Prostate gland (tissue), 2 donors: ENCODE measurements around the gene TNIP1. TPM values are rescaled to one million over a fixed set of nuclear protein-coding genes. Genes with fewer than 3 reads are reported as not detected.
A peak's percentile ranks its signal among the peaks of the same experiment; 100 is the strongest.

Experiments used
- DNase-seq: peaks from one replicate; pipeline ENCODE4 v3.0.0-alpha.2; 2019; ENCODE audit warnings: low spot score
- H3K27ac ChIP-seq, 2 donors: fragments of 200-600 bp; sonication (generic); 2 replicates each; pipeline ENCODE4 v1.5.1; 2017 to 2019
- H3K27me3 ChIP-seq: fragments of 200-600 bp; sonication (generic); replicated peaks from 2 replicates; pipeline ENCODE4 v1.5.1; 2019; ENCODE audit not compliant: insufficient read depth
- H3K36me3 ChIP-seq, 2 donors: fragments of 200-600 bp; sonication (generic); 1 replicate in 1 of 2; 2 replicates in 1 of 2; pipeline versions ENCODE4 v1.5.1 to v1.8.1; 2017 to 2019
- H3K4me1 ChIP-seq: fragments of 200-600 bp; sonication (generic); replicated peaks from 2 replicates; pipeline ENCODE4 v1.5.1; 2019
- H3K4me3 ChIP-seq, 2 donors: fragments of 200-600 bp; sonication (generic); 2 replicates each; pipeline ENCODE4 v1.5.1; 2017 to 2019
- H3K9me3 ChIP-seq: fragments of 200-600 bp; sonication (generic); 2 replicates; pipeline ENCODE4 v1.5.1; 2017
- POLR2A ChIP-seq: fragments of 450-650 bp; IDR thresholded peaks from one replicate; pipeline ENCODE4 v1.6.1; 2016; ENCODE audit warnings: antibody characterized with exemption, mild to moderate bottlenecking
- POLR2AphosphoS5 ChIP-seq: sonication (generic); formaldehyde crosslinking; IDR thresholded peaks from one replicate; pipeline ENCODE4 v1.6.1; 2017; ENCODE audit warnings: antibody characterized with exemption
- WGBS: methylation state at CpG from one replicate; pipeline ENCODE4 v1.1.5; 2018; 5-methylcytosine and 5-hydroxymethylcytosine counted together
- intact Hi-C: fragments of 100-400 bp; cut with DNase I; formaldehyde crosslinking; loops from one replicate; pipeline ENCODE4 v1.14.2; 2022
- total RNA-seq, 2 donors: library from RNA; depleted of rRNA; stranded (reverse); fragments of >200 nt; gene quantifications; one replicate each; pipeline ENCODE4 v1.1.0, GENCODE V29; 2016
- TF ChIP-seq, protein P1 (sequence below), 4 experiments: fragments of 200-600 bp in 2 of 4; fragments of 450-650 bp in 2 of 4; sonication (generic) in 2 of 4; IDR thresholded peaks; 1 replicate in 3 of 4; 2 replicates in 1 of 4; pipeline ENCODE4 v1.5.1; 2016 to 2019; ENCODE audit warnings: antibody characterized with exemption in 4 of 4, mild to moderate bottlenecking in 2 of 4, moderate library complexity in 2 of 4

Gene TNIP1
- total RNA-seq, 2 donors from 2014 or later = 61.9 to 81.6 TPM

DNA sequence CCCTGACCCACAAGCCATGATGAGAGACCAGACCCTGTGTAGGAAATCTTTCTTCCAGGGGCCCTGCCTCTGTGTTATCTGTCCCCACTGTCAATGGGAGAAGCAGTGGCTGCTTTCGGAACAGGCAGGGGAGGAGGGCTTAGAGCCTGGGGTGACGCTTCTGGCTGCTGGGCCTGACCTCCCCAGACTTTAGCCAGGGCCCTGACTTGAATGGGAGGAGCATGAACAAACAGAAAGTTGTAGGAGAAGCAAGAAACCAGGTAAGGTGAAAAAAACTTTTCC lies 72.7 kb downstream of the TNIP1 start:
- 65% methylated on average over 2 of the region's 2 CpGs for WGBS
- no peak for DNase-seq
- H3K4me3 ChIP-seq = no peak overlapping the region
- H3K27me3 ChIP-seq = no peaks in the 10 kb centered on the region
- H3K27ac ChIP-seq = no peak overlapping the region
- TF ChIP-seq, protein P1, sequence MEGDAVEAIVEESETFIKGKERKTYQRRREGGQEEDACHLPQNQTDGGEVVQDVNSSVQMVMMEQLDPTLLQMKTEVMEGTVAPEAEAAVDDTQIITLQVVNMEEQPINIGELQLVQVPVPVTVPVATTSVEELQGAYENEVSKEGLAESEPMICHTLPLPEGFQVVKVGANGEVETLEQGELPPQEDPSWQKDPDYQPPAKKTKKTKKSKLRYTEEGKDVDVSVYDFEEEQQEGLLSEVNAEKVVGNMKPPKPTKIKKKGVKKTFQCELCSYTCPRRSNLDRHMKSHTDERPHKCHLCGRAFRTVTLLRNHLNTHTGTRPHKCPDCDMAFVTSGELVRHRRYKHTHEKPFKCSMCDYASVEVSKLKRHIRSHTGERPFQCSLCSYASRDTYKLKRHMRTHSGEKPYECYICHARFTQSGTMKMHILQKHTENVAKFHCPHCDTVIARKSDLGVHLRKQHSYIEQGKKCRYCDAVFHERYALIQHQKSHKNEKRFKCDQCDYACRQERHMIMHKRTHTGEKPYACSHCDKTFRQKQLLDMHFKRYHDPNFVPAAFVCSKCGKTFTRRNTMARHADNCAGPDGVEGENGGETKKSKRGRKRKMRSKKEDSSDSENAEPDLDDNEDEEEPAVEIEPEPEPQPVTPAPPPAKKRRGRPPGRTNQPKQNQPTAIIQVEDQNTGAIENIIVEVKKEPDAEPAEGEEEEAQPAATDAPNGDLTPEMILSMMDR (IDR thresholded peaks at IDR 0.05) = no peak
- TF ChIP-seq POLR2A (no peak), POLR2AphosphoS5 (no peak)
- H3K9me3 ChIP-seq = no peaks in the 10 kb centered on the region
- H3K4me1 ChIP-seq = peaks cover 3% of the 10 kb centered on the region
- no peaks in the 10 kb centered on the region for H3K36me3 ChIP-seq
- intact Hi-C loops = loop anchor here (5.0 to 10.0 kb wide), 2 partner anchors 99 to 223 kb away; no protein-coding TSS in a partner anchor

DNA sequence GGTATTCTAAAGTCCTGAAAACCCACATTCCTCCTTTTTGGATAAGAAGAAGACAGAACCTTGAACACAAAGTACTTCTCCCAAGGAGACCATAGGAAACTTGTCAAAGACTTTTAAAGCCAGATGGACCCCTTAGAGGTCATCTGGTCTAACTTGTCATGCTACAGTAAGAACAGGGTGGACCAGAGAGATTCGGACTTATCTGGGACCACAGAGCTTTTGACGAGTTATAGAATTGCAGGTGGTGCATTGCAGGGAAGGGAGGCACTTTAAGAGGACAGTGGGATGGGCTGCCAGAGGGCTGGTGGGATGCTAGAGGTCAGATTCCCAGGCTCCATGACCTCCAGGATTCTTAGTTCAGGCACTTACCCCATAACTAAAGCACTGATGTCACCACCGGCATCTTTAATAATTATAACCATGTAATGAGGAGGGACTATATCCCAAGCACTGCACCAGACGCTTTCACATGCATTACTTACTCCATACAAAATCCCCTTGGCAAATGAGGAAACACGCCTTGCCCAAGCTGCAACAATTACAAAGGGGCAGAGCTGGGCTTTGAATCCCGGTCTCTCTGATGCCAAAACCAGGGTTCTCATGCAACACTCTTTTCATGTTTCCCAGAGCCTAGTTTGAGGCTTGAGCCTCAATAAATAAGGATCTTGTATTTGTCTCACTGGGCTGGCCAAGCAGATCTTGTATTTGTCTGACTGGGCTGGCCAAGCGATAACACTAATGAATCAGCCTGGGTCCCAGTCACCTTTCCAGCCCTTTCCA lies 73.2 kb downstream of the TNIP1 start:
- Histone ChIP-seq H3K4me1 (peaks cover 3% of the 10 kb centered on the region), H3K4me3 (no peak overlapping the region), H3K36me3 (no peaks in the 10 kb centered on the region), H3K9me3 (no peaks in the 10 kb centered on the region), H3K27ac (peak overlapping the region; percentile 53 to 70), H3K27me3 (no peaks in the 10 kb centered on the region)
- intact Hi-C loops = loop anchor here (2.0 to 10.0 kb wide), 3 partner anchors 15 to 223 kb away; no protein-coding TSS in a partner anchor
- DNase-seq = no peak
- TF ChIP-seq POLR2A (no peak), POLR2AphosphoS5 (no peak)
- TF ChIP-seq, protein P1 (IDR thresholded peaks at IDR 0.05) = no peak
- WGBS = 83% methylated on average over 7 of the region's 7 CpGs

DNA sequence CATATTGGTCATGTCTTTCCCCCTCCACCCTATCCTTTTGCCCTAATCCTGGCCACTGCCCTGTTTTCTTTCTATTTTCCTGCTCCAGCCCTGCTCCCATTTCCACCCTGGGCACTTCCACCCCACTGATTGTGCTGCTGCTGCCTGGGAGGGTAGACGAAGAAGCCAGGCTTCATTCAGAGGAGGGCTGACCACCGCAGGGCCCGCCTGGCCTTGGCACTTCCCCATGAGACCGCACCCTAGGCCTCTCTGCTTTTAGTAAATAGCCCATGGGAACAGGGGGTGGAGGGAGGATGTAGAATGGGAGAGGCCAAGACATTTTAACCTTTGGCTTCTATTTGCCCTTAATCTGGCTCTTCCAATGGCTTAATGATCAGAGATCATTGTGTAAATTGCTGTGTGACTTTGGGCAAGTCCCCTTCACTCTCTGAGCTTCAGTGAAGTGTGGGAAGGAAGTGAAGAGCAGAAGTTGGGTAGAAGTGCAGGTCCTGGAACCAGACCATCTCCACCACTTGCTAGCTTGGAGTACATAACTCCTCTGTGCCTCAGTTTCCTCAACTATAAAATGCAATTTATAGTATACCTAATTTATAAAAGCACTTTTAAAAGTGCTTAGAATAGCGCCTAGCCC lies 74.0 kb downstream of the TNIP1 start:
- no peak for DNase-seq
- 72% methylated on average over 5 of the region's 5 CpGs for WGBS
- Histone ChIP-seq H3K4me1 (peaks cover 3% of the 10 kb centered on the region), H3K27me3 (no peaks in the 10 kb centered on the region), H3K9me3 (no peaks in the 10 kb centered on the region), H3K4me3 (no peak overlapping the region), H3K27ac (peak overlapping the region; percentile 53 to 70), H3K36me3 (no peaks in the 10 kb centered on the region)
- intact Hi-C loops = loop anchor here (2.0 to 10.0 kb wide), 3 partner anchors 16 to 222 kb away; no protein-coding TSS in a partner anchor
- TF ChIP-seq POLR2A (no peak), POLR2AphosphoS5 (no peak)

DNA sequence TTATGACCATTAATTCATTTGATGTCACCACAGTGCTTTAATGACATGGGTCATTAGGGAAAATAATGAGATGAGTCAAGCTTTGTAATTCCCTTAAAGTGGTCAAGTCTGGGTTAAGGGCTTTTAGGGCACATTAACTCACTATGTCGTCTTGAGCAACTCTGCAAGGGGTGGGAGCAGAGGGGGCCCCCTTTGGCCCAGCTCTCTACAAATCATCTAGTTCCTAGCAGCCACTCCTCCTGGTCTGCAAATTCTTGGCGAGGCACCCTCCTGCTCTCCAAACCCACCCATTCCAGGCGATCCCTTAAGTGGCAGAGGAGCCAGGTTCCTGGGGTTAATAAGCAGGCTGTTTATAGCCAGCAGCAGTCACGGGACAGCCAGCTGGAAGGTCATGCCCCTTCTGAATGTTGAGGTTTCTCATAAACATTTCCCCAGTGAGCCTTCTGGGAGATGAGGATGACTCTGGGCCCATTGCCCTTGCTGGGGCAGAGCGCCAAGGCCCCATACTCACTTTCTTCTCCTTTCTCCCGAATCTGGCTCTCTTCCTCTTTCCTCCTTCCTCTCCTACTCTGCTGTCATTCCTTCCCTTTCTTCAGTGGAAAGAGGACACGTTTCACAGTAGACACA lies 74.8 kb downstream of the TNIP1 start:
- Histone ChIP-seq H3K36me3 (no peaks in the 10 kb centered on the region), H3K27me3 (no peaks in the 10 kb centered on the region), H3K9me3 (no peaks in the 10 kb centered on the region), H3K4me3 (no peak overlapping the region), H3K4me1 (peaks cover 3% of the 10 kb centered on the region), H3K27ac (peak overlapping the region; percentile 53 to 70)
- peak; percentile 28 for DNase-seq
- intact Hi-C loops = loop anchor here (2.0 to 10.0 kb wide), 3 partner anchors 17 to 221 kb away; no protein-coding TSS in a partner anchor
- WGBS = 30% methylated on average over 7 of the region's 7 CpGs
- peak; percentile 50 for TF ChIP-seq POLR2AphosphoS5
- TF ChIP-seq, protein P1 (IDR thresholded peaks at IDR 0.05) = no peak

DNA sequence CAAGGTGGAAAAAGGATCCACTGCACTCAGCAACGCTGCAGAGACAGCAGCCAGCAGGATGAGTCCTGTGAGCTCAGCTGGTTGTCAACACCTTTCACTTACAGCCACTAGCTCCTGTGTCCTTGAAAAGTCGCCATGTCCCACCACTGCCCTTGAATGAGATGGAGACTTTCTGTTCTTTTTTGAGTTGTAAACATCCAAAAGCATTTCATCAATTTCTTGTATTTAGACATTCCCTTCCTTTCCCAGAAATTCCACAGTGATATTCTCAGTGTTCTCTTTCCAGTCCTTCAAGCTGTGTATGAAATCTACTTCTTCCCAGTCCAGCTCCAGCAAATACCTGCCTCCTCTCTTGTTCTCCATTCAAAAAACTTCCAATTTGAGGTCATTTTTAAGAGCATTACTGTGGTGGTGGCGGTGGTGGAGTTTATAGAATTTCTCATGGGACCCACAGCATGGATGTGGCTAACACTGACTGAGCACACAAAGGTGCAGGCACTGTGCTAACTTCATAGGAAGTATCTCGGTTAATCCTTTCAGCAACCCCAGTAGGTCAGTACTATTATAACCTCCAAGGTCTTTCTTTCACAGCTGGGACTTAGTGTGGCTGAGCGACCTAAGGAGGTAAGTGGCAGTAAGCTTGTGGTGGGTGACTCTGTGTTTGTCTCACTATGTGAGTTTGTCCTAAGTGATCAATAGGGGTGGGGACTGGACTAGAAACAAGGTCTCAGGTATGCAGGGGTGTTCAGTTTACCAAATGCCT lies 75.5 kb downstream of the TNIP1 start:
- H3K36me3 ChIP-seq = no peaks in the 10 kb centered on the region
- DNase-seq = no peak
- no peaks in the 10 kb centered on the region for H3K27me3 ChIP-seq
- no peaks in the 10 kb centered on the region for H3K9me3 ChIP-seq
- TF ChIP-seq POLR2A = no peak
- TF ChIP-seq POLR2AphosphoS5 = peak; percentile 13
- peaks cover 3% of the 10 kb centered on the region for H3K4me1 ChIP-seq
- WGBS = 53% methylated on average over 5 of the region's 5 CpGs
- peak overlapping the region; percentile 45 to 53 for H3K27ac ChIP-seq
- intact Hi-C loops = loop anchor here (5.0 to 10.0 kb wide), 2 partner anchors 102 to 221 kb away; no protein-coding TSS in a partner anchor
- H3K4me3 ChIP-seq = no peak overlapping the region
